ENCODE measurements around the gene REP15.
"Not testable (repeated sequence)": the region's sequence is repeated elsewhere in the genome, so short reads cannot be mapped to it uniquely, and the experiment has no call there.

REP15 gene, protein sequence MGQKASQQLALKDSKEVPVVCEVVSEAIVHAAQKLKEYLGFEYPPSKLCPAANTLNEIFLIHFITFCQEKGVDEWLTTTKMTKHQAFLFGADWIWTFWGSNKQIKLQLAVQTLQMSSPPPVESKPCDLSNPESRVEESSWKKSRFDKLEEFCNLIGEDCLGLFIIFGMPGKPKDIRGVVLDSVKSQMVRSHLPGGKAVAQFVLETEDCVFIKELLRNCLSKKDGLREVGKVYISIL

DNA sequence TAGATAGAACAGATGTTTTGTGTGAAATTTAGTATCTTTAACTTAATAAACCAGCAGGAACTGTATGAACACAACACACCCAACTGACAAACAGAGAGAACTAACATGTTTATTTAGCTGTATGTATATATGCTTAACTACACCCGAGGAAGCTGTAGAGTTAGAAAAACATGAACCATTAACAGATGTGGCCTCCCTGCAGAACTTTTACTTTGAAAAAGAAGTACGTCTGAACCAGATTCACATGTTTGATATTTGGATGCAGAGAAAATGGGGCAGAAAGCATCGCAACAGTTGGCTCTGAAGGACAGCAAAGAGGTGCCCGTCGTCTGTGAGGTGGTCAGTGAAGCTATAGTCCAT, at the start of gene REP15:
Gene REP15, plus strand, starts transcription at position 155 of the 360 bp plus-strand sequence. Its CDS starts 116 bp downstream, at position 271.
- no peak for DNase-seq

DNA sequence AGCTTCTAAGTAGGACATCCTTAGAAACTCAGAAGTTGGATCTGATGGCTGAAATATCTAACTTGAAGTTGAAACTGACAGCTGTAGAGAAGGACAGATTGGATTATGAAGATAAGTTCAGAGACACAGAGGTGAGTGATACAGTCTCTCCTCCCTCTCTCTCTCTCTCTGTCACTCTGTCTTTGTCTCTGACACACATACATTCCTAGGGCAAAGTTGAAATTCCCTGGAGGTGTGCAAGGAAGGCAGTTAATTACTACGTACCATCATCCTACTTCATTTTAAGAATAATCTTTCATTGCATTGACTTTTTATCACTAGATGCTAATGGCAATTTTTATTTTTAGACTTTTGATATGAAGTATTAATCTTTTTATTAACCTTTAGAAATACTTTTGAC, 46.2 kb upstream of the REP15 start:
- DNase-seq, result no peak

DNA sequence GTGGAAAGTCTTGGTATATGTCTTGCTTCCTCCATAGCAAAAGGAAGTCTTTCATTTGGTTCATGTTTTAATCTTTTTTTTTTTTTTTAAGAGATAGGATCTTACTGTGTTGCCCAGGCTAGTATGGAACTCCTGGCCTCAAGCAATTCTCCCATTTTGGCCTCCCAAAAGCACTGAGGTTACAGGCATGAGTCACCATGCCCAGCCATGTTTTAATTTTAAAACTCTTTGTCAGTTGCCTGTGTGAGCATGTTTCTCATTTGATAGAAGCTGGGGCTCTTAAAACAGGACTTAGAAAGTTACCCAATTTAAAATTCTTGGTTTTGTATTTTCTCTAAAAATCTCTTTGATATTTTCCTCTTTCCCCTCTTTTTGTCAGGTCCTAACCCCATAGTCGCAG, 45.0 kb upstream of the REP15 start:
- no peak for DNase-seq

DNA sequence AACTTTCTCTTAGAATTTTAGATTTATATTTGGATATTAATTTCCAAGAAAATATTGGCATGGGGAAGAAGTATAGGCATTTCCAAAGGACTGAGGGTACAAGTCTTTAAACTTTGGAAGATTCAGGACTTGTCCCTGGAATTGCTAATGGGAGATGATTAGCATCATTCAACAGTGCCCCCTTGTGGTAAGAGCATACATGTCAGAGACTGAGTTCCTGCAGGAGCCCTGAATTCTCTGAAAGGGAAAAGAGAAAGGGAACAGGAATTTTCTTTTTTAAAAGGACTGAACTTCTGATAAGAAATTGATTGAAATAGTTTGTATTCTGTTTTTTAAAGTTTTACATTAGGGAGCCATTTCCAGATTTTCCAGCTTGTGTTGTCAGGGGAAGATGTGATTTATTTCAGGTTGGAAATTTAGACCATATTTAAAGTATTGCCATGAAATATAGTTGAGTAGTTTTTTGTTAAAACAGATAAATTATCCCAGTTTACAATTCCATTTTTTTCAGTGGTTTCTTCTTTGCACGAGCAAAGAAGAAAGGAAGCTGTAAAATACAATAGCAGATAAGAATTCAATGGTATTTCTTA, 44.0 kb upstream of the REP15 start:
- DNase-seq, result no peak

DNA sequence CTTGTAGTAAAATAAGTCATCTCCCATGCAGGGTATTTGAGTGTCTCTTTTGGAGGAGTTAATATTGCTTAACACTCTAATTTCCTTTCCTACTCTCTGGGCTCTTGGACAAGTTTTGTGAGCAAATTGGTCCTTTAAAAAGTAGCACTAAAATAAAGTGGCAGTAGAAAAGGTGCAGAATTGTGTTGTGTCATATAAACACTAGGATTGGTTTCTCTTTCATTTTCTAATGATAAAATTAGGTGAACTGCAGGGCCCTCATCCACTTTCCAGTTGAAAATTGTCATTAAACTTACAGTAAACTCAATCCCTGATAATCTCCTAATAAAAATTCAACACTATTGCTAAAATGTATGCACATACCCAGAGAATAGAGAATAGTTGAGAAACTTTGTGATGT, 42.6 kb upstream of the REP15 start:
- no peak for DNase-seq

- not testable (repeated sequence) for DNase-seq
These were observed 40.8 kb upstream of the REP15 start for GRCh38 chr12:27655476-27655875.

DNA sequence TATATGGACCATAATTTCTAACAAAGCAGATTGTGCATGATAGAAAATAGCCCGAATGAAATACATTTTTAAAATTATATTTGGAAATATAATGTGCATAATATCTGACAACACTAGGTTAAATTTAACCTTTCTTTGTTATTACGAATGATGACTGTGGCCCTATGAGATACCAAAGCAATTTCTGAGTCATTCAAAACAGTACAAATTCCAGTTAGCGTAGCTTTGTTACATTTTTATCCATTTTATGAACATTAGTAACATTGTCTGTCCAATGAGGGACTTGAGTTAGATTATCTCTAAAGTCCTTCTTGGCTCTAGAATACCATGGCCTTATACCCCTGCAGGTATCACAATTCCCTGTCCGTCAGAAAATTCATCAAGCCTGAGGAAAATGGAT, 39.0 kb upstream of the REP15 start:
- no peak for DNase-seq

DNA sequence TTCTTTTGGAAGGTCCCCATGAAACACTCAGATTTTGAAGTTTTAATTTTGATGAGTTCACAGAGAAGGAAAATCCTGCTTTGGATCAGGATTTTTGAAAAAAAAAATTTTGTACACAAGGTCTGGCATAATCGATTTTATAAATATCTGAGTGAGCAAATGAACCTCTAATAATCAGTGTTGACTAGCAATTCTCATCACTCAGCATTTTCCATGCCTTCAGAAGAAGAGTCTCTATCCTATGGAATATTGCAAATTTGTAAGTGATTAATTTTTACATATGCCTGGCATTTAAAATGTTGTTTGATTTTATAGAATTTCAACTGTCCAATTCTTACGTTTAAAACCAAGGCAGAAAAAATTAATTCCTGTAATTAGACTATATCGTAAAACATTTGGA, 30.5 kb upstream of the REP15 start:
- no peak for DNase-seq

- DNase-seq, result no peak
These were observed 29.7 kb upstream of the REP15 start for GRCh38 chr12:27666510-27666909.

DNA sequence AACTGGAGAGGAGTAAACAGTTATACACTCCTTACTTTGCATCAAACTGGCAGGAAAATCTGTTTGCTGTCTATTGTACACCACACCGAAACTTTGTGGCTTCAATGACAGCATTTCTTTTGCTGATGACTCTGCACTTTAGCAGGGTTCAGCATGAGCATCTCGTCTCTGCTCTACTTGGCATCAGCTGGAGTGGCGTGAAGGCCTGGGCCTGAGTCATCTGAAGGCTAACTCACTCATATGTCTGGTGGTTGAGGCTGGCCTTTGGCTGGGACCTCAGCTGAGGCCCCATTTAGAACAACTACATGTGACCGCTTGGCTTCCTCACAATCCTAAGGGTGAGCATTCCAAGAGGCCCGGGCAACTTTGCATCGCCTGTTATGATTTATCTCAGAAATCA, 28.7 kb upstream of the REP15 start:
- no peak for DNase-seq

DNA sequence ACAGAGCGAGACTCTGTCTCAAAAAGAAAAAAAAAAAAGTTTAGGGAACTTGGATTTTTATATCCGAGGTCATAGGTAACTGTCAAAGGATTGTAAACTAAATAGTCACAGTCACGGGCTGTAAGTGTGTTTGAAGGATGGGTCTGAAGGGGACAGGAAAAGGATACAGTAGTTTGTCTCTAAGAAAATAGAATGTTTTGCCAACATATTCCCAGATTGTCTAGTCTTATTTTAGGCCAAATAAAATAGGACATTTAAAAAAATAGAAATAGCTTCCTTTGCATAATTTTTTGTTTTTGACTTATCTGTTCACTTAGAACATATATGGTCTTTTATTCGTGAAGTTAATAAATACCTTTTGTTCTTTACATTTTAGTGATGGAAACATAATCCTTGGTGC, 24.2 kb upstream of the REP15 start:
- DNase-seq, result no peak

GRCh38 chr12:27672643-27673042, 23.6 kb upstream of the REP15 start:
- DNase-seq, result no peak

DNA sequence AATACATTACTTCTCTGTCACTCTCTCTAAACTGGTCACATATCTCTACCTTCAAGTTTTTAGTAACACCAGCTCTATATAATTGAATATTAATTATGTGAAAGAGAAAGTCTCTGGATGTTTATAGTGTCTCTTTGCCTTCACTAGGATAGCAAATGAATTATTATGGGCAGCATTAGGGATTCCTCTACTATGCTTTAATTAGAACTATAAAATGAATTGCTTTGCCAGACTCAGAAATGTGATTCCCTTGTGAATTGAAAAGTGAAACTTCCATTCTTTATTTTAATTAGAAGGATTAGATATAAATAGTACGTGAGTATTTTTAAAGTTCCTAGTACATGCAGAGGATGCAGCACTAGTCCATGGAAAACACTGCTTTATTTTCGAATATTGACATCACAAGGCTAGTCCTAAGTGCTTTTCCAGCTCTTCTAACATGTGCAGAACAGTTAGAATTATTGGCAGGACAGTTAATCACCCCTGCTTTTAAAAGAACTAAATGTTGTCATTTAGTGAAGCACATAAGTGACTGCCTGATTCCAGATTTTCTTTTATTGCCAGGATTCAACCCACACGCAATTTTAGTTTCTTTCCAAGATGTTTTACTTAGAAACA, 23.0 kb upstream of the REP15 start:
- DNase-seq, result no peak

DNA sequence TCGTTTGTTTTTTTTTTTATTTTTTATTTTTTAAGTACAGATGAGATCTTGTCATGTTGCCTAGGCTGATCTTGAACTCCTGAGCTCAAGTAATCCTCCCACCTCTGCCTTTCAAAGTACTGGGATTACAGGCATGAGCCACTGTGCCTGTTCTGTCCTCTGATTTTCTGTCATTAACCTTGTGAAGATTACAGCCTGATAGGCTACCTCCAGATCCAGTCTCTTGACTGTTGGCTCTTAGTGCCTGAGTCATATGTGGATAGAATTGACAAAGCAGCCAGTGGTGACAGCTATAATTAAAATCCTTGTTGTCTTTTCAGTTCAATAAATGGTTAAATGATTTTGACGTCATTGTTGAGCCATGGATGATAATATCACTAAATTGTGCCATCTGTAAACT, 21.3 kb upstream of the REP15 start:
- DNase-seq, result no peak

GRCh38 chr12:27680619-27681018, 15.6 kb upstream of the REP15 start:
- no peak for DNase-seq

DNA sequence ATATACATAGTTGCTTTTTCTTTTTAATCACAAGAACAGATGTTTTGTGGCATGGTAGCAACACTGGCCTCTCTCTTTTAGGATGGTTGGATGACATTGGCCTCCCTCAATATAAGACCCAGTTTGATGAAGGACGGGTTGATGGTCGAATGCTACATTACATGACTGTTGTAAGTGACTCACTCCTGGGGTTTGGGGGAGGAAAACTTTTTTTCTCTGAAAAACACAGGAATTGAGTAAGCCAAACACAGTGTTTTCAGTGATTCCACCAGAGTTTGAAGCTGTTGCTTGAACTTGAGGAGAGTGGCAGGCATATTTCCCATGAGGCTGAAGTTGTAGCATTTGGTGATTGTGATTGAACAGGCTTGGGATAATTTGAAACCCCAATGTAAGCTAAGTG, 13.7 kb upstream of the REP15 start:
- no peak for DNase-seq

GRCh38 chr12:27685274-27685673, 11.0 kb upstream of the REP15 start:
- no peak for DNase-seq

DNA sequence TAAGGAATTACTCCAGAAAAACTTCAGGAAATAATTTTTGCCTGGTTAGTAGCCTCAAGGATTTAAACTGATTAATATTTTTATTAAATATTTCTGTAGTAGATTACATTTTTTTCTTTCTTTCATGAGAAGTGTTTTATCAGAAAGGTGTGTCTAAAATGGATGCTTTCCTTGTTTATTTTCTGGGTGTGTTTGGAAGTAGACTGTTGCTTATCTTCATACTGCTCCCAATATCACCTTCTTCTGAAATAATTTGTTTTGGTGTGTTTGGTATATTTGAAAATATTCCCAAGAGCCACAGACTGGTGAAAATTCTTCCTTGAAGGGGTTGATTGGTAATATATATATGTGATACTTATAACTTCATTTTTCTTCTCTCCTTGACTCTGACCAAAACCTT, 10.1 kb upstream of the REP15 start:
- no peak for DNase-seq

- no peak for DNase-seq
These were observed 7.6 kb upstream of the REP15 start for GRCh38 chr12:27688671-27689070.

GRCh38 chr12:27689558-27690180, 6.6 kb upstream of the REP15 start:
- DNase-seq, result no peak

GRCh38 chr12:27693403-27693802, 2.8 kb upstream of the REP15 start:
- no peak for DNase-seq

GRCh38 chr12:27695556-27696292, 523 bp upstream of the REP15 start:
- no peak for DNase-seq

DNA sequence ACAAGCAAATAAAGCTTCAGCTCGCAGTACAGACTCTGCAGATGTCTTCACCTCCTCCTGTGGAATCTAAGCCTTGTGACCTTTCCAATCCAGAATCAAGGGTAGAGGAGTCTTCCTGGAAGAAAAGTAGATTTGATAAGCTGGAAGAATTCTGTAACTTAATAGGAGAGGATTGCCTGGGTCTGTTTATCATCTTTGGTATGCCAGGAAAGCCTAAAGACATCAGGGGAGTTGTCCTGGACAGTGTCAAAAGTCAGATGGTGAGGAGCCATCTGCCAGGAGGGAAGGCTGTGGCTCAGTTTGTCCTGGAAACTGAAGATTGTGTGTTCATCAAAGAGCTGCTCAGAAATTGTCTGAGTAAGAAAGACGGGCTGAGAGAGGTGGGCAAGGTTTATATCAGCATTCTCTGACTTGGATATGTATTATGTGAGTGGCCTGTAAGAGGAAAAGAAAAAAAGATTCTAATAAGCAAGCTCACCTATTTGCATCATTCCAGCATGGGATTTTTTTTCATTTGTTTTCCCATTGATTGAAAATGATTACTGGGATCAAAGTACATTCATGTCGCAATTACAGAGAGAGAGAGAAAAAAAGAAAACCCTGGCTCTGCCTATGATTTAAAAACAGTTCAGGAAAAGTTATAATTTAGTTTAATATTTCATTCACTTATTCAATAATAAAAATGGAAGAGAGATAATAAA, 767 bp downstream of the REP15 start:
- no peak for DNase-seq

All from stimulated activated CD4-positive, alpha-beta T cell treated with anti-CD3 and anti-CD28 coated beads, Interleukin-4, amount 100 ng/mL, for 1 hour (primary cell).